BE2C (cell line): ENCODE data around the gene CDK7.
"Not testable (repeated sequence)": the region's sequence is repeated elsewhere in the genome, so short reads cannot be mapped to it uniquely, and the experiment has no call there.

ENCODE experiments used
- DNase-seq: peaks from one replicate; pipeline ENCODE4 v3.0.0-alpha.2; 2020
- H3K27me3 ChIP-seq: fragments of 250-450 bp; sonication (Bioruptor Pico); 2 replicates; pipeline ENCODE4 v1.5.1; 2020; ENCODE audit warnings: mild to moderate bottlenecking
- H3K36me3 ChIP-seq: fragments of 250-450 bp; sonication (Bioruptor Pico); 2 replicates; pipeline ENCODE4 v1.5.1; 2020; ENCODE audit warnings: mild to moderate bottlenecking
- H3K4me1 ChIP-seq: fragments of 250-450 bp; sonication (Bioruptor Pico); 2 replicates; pipeline ENCODE4 v1.5.1; 2020
- H3K4me3 ChIP-seq: 2 replicates; pipeline ENCODE4 v1.5.1; 2011; ENCODE audit warnings: low read depth, low read length
- H3K9me3 ChIP-seq: fragments of 250-450 bp; sonication (Bioruptor Pico); 2 replicates; pipeline ENCODE4 v1.5.1; 2020
- CTCF ChIP-seq: IDR thresholded peaks from 2 replicates; pipeline ENCODE4 v1.5.1; 2012; ENCODE audit warnings: mild to moderate bottlenecking, low read depth, low read length

Gene CDK7

GRCh38 chr5:69217548-69218526, 16.8 kb upstream of the CDK7 start:
- H3K27me3 ChIP-seq: no peaks in the 10 kb centered on the region
- H3K9me3 ChIP-seq: no peaks in the 10 kb centered on the region
- DNase-seq: peak; percentile 98
- no peaks in the 10 kb centered on the region for H3K36me3 ChIP-seq
- TF ChIP-seq CTCF: peak; percentile 11; the same call in 1 of the 2 replicates
- H3K4me1 ChIP-seq: peaks cover 4% of the 10 kb centered on the region; the same call in 1 of the 2 replicates
- H3K4me3 ChIP-seq: peak overlapping the region; percentile 98

- no peaks in the 10 kb centered on the region for H3K27me3 ChIP-seq
- H3K36me3 ChIP-seq: peaks cover 2% of the 10 kb centered on the region; the same call in 1 of the 2 replicates
- H3K4me3 ChIP-seq: no peak overlapping the region
- no peak for DNase-seq
- TF ChIP-seq CTCF: no peak
- H3K9me3 ChIP-seq: no peaks in the 10 kb centered on the region
- H3K4me1 ChIP-seq: peaks cover 4% of the 10 kb centered on the region; the same call in 1 of the 2 replicates
Observed at GRCh38 chr5:69219939-69220338, 14.7 kb upstream of the CDK7 start.

GRCh38 chr5:69220371-69220770, 14.3 kb upstream of the CDK7 start:
- DNase-seq, H3K4me1 ChIP-seq, H3K27me3 ChIP-seq, H3K4me3 ChIP-seq, H3K36me3 ChIP-seq, H3K9me3 ChIP-seq: not testable (repeated sequence)

- not testable (repeated sequence) for H3K4me1 ChIP-seq, H3K4me3 ChIP-seq, H3K9me3 ChIP-seq, H3K27me3 ChIP-seq, H3K36me3 ChIP-seq, DNase-seq
Observed at GRCh38 chr5:69220833-69221232, 13.9 kb upstream of the CDK7 start.

GRCh38 chr5:69224520-69224919, 10.2 kb upstream of the CDK7 start:
- Histone ChIP-seq H3K36me3 (peaks cover 13% of the 10 kb centered on the region), H3K4me1 (no peaks in the 10 kb centered on the region), H3K4me3 (no peak overlapping the region), H3K27me3 (no peaks in the 10 kb centered on the region), H3K9me3 (no peaks in the 10 kb centered on the region)
- no peak for DNase-seq
- TF ChIP-seq CTCF: no peak

GRCh38 chr5:69225860-69226259, 8.8 kb upstream of the CDK7 start:
- H3K27me3 ChIP-seq: no peaks in the 10 kb centered on the region
- no peak for DNase-seq
- H3K36me3 ChIP-seq: peaks cover 13% of the 10 kb centered on the region
- no peaks in the 10 kb centered on the region for H3K4me1 ChIP-seq
- no peaks in the 10 kb centered on the region for H3K9me3 ChIP-seq
- TF ChIP-seq CTCF: no peak
- H3K4me3 ChIP-seq: no peak overlapping the region

GRCh38 chr5:69230181-69230580, 4.5 kb upstream of the CDK7 start:
- TF ChIP-seq CTCF: no peak
- Histone ChIP-seq H3K36me3 (peaks cover 11% of the 10 kb centered on the region), H3K4me1 (no peaks in the 10 kb centered on the region), H3K9me3 (no peaks in the 10 kb centered on the region), H3K4me3 (no peak overlapping the region), H3K27me3 (no peaks in the 10 kb centered on the region)
- no peak for DNase-seq
